ENCODE data around the gene APOL4.
"Not testable (repeated sequence)": the region's sequence is repeated elsewhere in the genome, so short reads cannot be mapped to it uniquely, and the experiment has no call there.

The APOL4 gene

GRCh38 chr22:36166518-36167220 is 34.9 kb downstream of the APOL4 start:
- no peak for TF ChIP-seq ZFX (IDR thresholded peaks at IDR 0.05; ENCODE audit: borderline replicate concordance)
- TF ChIP-seq, protein P1, sequence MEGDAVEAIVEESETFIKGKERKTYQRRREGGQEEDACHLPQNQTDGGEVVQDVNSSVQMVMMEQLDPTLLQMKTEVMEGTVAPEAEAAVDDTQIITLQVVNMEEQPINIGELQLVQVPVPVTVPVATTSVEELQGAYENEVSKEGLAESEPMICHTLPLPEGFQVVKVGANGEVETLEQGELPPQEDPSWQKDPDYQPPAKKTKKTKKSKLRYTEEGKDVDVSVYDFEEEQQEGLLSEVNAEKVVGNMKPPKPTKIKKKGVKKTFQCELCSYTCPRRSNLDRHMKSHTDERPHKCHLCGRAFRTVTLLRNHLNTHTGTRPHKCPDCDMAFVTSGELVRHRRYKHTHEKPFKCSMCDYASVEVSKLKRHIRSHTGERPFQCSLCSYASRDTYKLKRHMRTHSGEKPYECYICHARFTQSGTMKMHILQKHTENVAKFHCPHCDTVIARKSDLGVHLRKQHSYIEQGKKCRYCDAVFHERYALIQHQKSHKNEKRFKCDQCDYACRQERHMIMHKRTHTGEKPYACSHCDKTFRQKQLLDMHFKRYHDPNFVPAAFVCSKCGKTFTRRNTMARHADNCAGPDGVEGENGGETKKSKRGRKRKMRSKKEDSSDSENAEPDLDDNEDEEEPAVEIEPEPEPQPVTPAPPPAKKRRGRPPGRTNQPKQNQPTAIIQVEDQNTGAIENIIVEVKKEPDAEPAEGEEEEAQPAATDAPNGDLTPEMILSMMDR (IDR thresholded peaks at IDR 0.05) = no peak
- H3K27ac ChIP-seq = no peak overlapping the region

GRCh38 chr22:36166086-36166485 is 35.5 kb downstream of the APOL4 start:
- H3K27ac ChIP-seq = no peak overlapping the region
- TF ChIP-seq, protein P1 (IDR thresholded peaks at IDR 0.05) = no peak
- TF ChIP-seq ZFX (IDR thresholded peaks at IDR 0.05; ENCODE audit: borderline replicate concordance) = no peak

- no peak for TF ChIP-seq ZFX (IDR thresholded peaks at IDR 0.05; ENCODE audit: borderline replicate concordance)
- TF ChIP-seq, protein P1 (IDR thresholded peaks at IDR 0.05) = no peak
- H3K27ac ChIP-seq = no peak overlapping the region
These were observed 36.5 kb downstream of the APOL4 start for GRCh38 chr22:36165141-36165540.

- no peak overlapping the region for H3K27ac ChIP-seq
- TF ChIP-seq ZFX (IDR thresholded peaks at IDR 0.05; ENCODE audit: borderline replicate concordance) = no peak
- TF ChIP-seq, protein P1 (IDR thresholded peaks at IDR 0.05) = no peak
These were observed 37.0 kb downstream of the APOL4 start for GRCh38 chr22:36164621-36165020.

- TF ChIP-seq, protein P1 (IDR thresholded peaks at IDR 0.05) = no peak
- TF ChIP-seq ZFX (IDR thresholded peaks at IDR 0.05; ENCODE audit: borderline replicate concordance) = no peak
- no peak overlapping the region for H3K27ac ChIP-seq
These were observed 38.1 kb downstream of the APOL4 start for GRCh38 chr22:36163497-36163896.

GRCh38 chr22:36162127-36163034 is 39.2 kb downstream of the APOL4 start:
- TF ChIP-seq, protein P1 (IDR thresholded peaks at IDR 0.05) = no peak
- TF ChIP-seq ZFX (IDR thresholded peaks at IDR 0.05; ENCODE audit: borderline replicate concordance) = no peak
- no peak overlapping the region for H3K27ac ChIP-seq

- not testable (repeated sequence) for H3K27ac ChIP-seq
These were observed 39.8 kb downstream of the APOL4 start for GRCh38 chr22:36161793-36162126.

All from 22Rv1 (cell line).